HL-60/S4 treated with phorbol 12-myristate 13-acetate at 8.2 ng/mL for 4 days and 3 days (cell line): Measurements from ENCODE around the gene MMP25.

Experiments
- in situ Hi-C: fragments of 300-500 bp; cut with MboI; formaldehyde crosslinking; loops from 2 replicates; pipeline ENCODE4 v1.15.0; 2022; ENCODE audit warnings: low sequenced_read_pairs

MMP25 gene

GRCh38 chr16:3089717-3090592 lies 43.6 kb downstream of the MMP25 start:
- in situ Hi-C loops, result no loop called here

DNA sequence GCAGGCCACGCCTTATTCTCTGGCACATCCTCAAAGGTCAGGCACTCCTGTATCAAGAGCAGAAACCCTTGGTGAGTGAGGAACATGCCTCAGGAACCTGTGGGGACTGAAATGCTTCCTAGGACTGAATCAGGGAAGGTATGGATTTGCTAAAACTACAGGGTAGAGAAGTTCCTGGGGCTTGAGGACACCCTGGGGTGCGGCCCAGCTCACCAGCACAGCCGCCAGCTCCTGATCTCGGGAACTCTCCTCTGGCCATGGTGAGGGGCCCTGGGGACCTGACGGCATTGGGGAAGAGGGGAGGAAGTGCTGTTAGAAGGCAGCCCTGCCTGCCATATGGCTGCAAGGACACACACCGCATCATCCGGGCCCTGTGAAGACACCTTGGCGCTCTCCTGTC lies 45.2 kb downstream of the MMP25 start:
- in situ Hi-C loops, result no loop called here

- in situ Hi-C loops, result no loop called here
Observed at GRCh38 chr16:3092501-3092941, 46.2 kb downstream of the MMP25 start.

GRCh38 chr16:3094289-3095027 lies 48.1 kb downstream of the MMP25 start:
- in situ Hi-C loops, result no loop called here

GRCh38 chr16:3095869-3096268 lies 49.5 kb downstream of the MMP25 start:
- in situ Hi-C loops, result no loop called here

- in situ Hi-C loops, result no loop called here
Observed at GRCh38 chr16:3096362-3096761, 50.0 kb downstream of the MMP25 start.

DNA sequence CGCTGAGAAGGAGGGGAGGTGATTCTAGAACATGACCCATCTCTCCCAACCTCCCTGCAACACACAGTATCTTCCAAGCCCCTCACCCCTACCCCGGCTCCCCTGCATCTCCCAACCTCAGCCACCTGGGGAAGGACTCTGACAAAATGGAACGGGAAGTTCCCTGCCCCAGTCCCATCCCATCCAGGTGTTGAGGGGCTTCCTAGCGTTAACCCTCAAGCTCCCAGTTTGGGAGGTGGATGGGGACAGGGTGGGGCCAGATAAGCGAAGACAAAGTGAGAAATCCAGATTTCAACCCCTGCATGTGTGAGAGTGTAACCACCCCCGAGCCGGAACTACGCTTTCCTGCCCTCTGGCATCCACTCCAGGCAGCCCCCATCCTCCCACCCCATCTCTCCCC lies 50.9 kb downstream of the MMP25 start:
- in situ Hi-C loops, result no loop called here

- in situ Hi-C loops, result no loop called here
Observed at GRCh38 chr16:3098459-3099394, 52.4 kb downstream of the MMP25 start, which contains the start of gene ZSCAN10. ZSCAN10 (minus strand) TSS chr16:3099294; CDS start chr16:3092937, 6,357 bp downstream.

- in situ Hi-C loops, result no loop called here
Observed at GRCh38 chr16:3099395-3099731, 53.0 kb downstream of the MMP25 start.

GRCh38 chr16:3099732-3100499 lies 53.6 kb downstream of the MMP25 start:
- in situ Hi-C loops, result no loop called here

- in situ Hi-C loops, result no loop called here
Observed at GRCh38 chr16:3101018-3101840, 54.9 kb downstream of the MMP25 start.

DNA sequence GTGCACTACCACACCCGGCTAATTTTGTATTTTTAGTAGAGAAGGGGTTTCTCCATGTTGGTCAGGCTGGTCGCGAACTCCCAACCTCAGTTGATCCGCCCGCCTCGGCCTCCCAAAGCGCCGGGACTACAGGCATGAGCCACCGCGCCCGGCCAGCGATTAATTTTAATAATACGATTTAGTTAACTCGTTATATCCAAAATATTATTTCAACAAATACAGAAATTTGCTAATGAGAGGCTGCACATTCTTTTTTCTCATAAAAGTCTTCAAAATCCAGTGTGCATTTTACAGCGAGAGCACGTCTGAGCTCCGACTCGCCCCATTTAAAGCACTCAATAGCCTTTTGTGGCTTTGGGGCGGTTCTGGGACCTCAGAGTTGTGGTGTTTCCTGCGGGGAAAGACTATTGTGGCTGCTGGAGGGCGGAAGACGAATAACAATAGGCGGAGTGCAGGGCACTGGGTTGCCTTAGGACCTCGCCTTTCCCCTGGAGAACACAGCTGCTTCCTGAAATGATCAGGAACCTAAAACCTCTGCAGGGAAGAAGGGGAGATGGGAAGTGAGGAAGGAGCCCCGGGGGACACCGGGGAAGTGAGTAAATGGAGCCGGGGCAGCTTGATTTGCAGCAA lies 55.6 kb downstream of the MMP25 start:
- in situ Hi-C loops, result no loop called here

DNA sequence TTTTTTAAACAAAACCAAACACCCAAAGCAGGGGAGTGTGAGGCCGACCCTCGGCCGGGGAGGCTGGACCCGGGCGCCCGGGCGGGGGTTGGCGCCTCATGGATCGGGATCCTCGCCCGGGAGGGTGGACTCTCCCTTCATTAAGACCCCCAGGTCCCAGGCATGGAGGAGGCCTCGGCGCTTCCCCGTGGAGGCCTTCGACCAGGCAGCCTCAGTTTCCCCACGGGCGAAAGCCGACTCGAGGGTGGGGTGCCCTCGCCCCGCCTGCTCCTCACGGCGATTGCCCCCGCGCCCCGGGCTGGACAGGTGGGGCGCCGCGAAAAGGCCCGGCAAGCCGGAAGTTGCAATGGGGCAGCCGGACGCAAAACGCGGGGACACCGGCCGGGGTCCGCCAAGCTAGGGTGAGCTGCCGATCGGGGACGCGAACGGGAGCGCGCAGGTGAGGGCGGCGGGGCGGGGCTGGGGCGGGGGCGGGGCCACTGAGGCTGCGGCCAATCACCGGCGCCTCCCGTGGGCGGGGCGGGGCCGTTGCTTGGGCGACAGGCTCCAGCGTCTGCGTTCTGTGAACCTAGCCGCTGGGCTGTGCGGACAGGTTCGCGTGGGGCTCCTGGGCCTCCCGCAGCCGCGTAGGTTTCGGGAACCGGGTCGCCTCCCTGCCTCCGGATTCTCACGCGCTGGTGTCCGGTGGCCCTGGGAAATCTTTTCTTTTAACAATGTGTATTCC lies 60.0 kb downstream of the MMP25 start:
- in situ Hi-C loops, result no loop called here
